Psoas muscle (tissue), 8 donors: ENCODE data around the gene PCDHB16. TPM values are rescaled to one million over a fixed set of nuclear protein-coding genes. Genes with fewer than 3 reads are reported as not detected.
A peak's percentile ranks its signal among the peaks of the same experiment; 100 is the strongest.
"Not testable (repeated sequence)": the region's sequence is repeated elsewhere in the genome, so short reads cannot be mapped to it uniquely, and the experiment has no call there.

Source experiments
- ATAC-seq, 4 donors: fragments of 200-7000 bp; cut with Tn5 transposase; one replicate each; pipeline ENCODE4 v1.9.1; 2020; ENCODE audit warnings: moderate library complexity in 3 of 4, mild to moderate bottlenecking in 2 of 4
- DNase-seq, 2 donors: peaks; one replicate each; pipeline ENCODE4 v3.0.0-alpha.2; 2020
- H3K27ac ChIP-seq: fragments of 200-600 bp; one replicate; pipeline ENCODE4 v1.8.0; 2022
- H3K27me3 ChIP-seq, 3 donors: fragments of 200-600 bp in 1 of 3; one replicate each; pipeline versions ENCODE4 v1.6.1 to v1.8.0; 2013 to 2022; ENCODE audit warnings: low read length in 2 of 3, mild to moderate bottlenecking in 2 of 3, moderate library complexity in 1 of 3; ENCODE audit not compliant: insufficient read depth in 3 of 3
- H3K36me3 ChIP-seq, 2 donors: fragments of 200-600 bp in 1 of 2; one replicate each; pipeline versions ENCODE4 v1.6.1 to v1.8.0; 2013 to 2022; ENCODE audit warnings: low read depth in 1 of 2, mild to moderate bottlenecking in 1 of 2, moderate library complexity in 1 of 2; ENCODE audit not compliant: insufficient read depth in 1 of 2
- H3K4me1 ChIP-seq: fragments of 200-600 bp; one replicate; pipeline ENCODE4 v1.8.0; 2022
- H3K4me3 ChIP-seq: fragments of 200-600 bp; one replicate; pipeline ENCODE4 v1.8.0; 2022; ENCODE audit warnings: mild to moderate bottlenecking
- H3K9me3 ChIP-seq: fragments of 200-600 bp; one replicate; pipeline ENCODE4 v1.8.0; 2022
- WGBS, 3 donors: extraction: QIAGEN DNeasy Blood & Tissue Kit; methylation state at CpG; one replicate each; pipeline versions ENCODE4 v1.1.6 to v1.1.7; 2013; 5-methylcytosine and 5-hydroxymethylcytosine counted together
- intact Hi-C, 2 donors: fragments of 100-400 bp; cut with DNase I; formaldehyde crosslinking; loops; one replicate each; pipeline versions ENCODE4 v1.11.0 to v1.14.2; 2022
- polyA plus RNA-seq, 3 donors: library from polyadenylated mRNA; stranded (reverse); fragments of 200-250 nt; gene quantifications; one replicate each; pipeline ENCODE4 v1.2.3, GENCODE V29; 2013
- total RNA-seq, 4 donors: library from RNA; stranded (reverse); fragmentation: NEBNext Ultra II Directional in 2 of 4; extraction: Animal tissue kit (Norgen Biotek cat#: 25700) in 2 of 4; gene quantifications; one replicate each; pipeline versions ENCODE4 v1.2.1 to v1.2.4, GENCODE V29; 2021 to 2023
- TF ChIP-seq, protein P1 (sequence below): fragments of 200-600 bp; IDR thresholded peaks from one replicate; pipeline ENCODE4 v1.8.0; 2022; ENCODE audit warnings: antibody characterized with exemption
- donor health status: healthy with polysubstance abuse.
- donor health status: DM: no; HTN: no; CAD: no; lungs with moderate emphysema.
- donor health status: Bipolar disorder and iron deficiency.
- donor health status: healthy.
- donor health status: DM: yes; HTN: yes; CAD: no.
- donor health status: DM: no; HTN: no; CAD: no.
- donor health status: DM: no; HTN: no; CAD: no.
- donor health status: DM: yes; HTN: yes; CAD: no.

Gene PCDHB16
- total and polyA plus RNA-seq, 7 donors, result 0.22 to 0.94 (median 0.56) TPM

DNA sequence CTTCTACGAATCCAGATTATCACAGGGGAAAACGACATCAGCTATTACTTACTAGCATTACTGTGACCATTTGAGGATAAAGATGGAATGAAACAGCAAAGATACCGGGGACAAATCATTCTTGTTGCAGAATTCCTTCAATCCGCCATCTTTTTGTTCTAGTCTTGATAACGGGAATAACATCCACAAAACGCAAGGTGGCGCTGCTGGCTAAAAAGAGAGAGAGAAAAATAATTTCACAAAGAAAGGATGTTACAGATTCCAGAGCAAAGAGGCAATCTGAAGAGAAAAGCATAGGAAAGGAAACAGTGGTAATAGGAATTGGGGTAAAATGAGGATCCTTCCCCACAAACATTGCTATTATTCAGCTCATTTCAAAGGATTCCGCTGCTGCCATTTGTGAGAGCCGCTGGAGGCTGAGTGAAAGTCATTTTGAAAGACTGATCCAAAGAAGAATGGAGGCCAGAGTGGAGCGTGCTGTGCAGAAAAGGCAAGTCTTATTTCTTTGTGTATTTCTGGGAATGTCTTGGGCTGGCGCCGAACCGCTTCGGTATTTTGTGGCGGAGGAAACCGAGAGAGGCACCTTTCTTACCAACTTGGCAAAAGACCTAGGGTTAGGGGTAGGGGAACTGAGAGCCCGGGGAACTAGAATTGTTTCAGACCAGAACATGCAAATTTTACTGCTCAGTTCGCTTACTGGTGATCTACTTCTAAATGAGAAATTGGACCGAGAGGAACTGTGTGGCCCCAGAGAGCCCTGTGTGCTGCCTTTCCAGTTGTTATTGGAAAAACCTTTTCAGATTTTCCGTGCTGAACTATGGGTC lies 9.6 kb upstream of the PCDHB16 start, which contains the start of gene PCDHB7:
TSS of gene PCDHB7 (plus strand) at position 264 of the 824 bp plus-strand sequence. CDS start at position 456, 192 bp downstream.
- ATAC-seq, result no peak
- intact Hi-C loops, result no loop called here
- TF ChIP-seq, protein P1, sequence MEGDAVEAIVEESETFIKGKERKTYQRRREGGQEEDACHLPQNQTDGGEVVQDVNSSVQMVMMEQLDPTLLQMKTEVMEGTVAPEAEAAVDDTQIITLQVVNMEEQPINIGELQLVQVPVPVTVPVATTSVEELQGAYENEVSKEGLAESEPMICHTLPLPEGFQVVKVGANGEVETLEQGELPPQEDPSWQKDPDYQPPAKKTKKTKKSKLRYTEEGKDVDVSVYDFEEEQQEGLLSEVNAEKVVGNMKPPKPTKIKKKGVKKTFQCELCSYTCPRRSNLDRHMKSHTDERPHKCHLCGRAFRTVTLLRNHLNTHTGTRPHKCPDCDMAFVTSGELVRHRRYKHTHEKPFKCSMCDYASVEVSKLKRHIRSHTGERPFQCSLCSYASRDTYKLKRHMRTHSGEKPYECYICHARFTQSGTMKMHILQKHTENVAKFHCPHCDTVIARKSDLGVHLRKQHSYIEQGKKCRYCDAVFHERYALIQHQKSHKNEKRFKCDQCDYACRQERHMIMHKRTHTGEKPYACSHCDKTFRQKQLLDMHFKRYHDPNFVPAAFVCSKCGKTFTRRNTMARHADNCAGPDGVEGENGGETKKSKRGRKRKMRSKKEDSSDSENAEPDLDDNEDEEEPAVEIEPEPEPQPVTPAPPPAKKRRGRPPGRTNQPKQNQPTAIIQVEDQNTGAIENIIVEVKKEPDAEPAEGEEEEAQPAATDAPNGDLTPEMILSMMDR, result peak; percentile 32
- Histone ChIP-seq H3K4me3 (peak within 1 kb of the TSS; percentile 31), H3K27ac (no peak within 1 kb of the TSS), H3K9me3 (peaks cover 2% of the 10 kb centered on the region), H3K36me3 (no peaks in the 10 kb centered on the region), H3K4me1 (no peaks in the 10 kb centered on the region), H3K27me3 (peaks cover 0 to 40% (median 7%) of the 10 kb centered on the region in 3 donors)
- 17 to 31% (median 26%) methylated on average over 20 of the region's 20 CpGs for WGBS, 3 donors
- DNase-seq, result no peak

DNA sequence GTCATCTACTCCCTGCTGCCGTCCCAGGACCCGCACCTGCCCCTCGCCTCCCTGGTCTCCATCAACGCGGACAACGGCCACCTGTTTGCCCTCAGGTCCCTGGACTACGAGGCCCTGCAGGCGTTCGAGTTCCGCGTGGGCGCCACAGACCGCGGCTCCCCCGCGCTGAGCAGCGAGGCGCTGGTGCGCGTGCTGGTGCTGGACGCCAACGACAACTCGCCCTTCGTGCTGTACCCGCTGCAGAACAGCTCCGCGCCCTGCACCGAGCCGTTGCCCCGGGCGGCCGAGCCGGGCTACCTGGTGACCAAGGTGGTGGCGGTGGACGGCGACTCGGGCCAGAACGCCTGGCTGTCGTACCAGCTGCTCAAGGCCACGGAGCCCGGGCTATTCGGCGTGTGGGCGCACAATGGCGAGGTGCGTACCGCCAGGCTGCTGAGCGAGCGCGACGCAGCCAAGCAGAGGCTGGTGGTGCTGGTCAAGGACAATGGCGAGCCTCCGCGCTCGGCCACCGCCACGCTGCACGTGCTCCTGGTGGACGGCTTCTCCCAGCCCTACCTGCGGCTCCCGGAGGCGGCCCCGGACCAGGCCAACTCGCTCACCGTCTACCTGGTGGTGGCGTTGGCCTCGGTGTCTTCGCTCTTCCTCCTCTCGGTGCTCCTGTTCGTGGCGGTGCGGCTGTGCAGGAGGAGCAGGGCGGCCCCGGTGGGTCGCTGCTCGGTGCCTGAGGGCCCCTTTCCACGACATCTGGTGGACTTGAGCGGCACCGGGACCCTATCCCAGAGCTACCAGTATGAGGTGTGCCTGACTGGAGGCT lies 7.7 kb upstream of the PCDHB16 start:
- intact Hi-C loops, result loop anchor here in 1 of 2 donors (5.0 kb wide), 1 partner anchor 1152 kb away; no protein-coding TSS in a partner anchor
- peaks cover 0 to 43% (median 4%) of the 10 kb centered on the region in 3 donors for H3K27me3 ChIP-seq
- H3K36me3 ChIP-seq, H3K4me3 ChIP-seq, H3K27ac ChIP-seq, ATAC-seq, H3K9me3 ChIP-seq, DNase-seq, H3K4me1 ChIP-seq: not testable (repeated sequence)
- 32 to 43% (median 39%) methylated on average over 52 to 79 of the region's 79 CpGs for WGBS, 3 donors

DNA sequence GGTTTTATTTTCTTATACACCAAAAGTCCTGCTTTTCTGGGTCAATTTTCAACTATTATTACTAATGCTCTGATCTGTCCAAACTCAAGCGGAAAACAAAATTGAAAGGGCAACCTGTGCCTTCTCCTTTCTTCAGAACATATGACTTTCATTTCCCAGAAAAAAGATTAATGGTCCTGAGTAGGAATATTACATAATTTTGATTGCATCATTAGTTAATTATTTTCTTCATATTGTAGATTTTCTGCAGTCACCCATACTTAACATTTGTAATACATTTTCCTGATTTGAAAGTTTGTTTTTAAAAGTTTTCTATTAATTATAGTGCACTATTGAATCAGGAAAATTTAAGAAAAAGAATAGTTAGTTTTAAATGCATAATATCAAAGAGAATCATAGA lies 6.3 kb upstream of the PCDHB16 start:
- no peaks in the 10 kb centered on the region for H3K36me3 ChIP-seq
- no peak for DNase-seq
- peaks cover 0 to 55% (median 7%) of the 10 kb centered on the region in 3 donors for H3K27me3 ChIP-seq
- H3K4me3 ChIP-seq, result no peak overlapping the region
- intact Hi-C loops, result loop anchor here in 1 of 2 donors (5.0 kb wide), 1 partner anchor 1154 kb away; no protein-coding TSS in a partner anchor
- peaks cover 2% of the 10 kb centered on the region for H3K9me3 ChIP-seq
- no peak for ATAC-seq
- 60 to 75% (median 65%) methylated on average over 1 of the region's 1 CpG for WGBS, 3 donors
- no peaks in the 10 kb centered on the region for H3K4me1 ChIP-seq
- H3K27ac ChIP-seq, result no peak overlapping the region
- TF ChIP-seq, protein P1, result no peak

DNA sequence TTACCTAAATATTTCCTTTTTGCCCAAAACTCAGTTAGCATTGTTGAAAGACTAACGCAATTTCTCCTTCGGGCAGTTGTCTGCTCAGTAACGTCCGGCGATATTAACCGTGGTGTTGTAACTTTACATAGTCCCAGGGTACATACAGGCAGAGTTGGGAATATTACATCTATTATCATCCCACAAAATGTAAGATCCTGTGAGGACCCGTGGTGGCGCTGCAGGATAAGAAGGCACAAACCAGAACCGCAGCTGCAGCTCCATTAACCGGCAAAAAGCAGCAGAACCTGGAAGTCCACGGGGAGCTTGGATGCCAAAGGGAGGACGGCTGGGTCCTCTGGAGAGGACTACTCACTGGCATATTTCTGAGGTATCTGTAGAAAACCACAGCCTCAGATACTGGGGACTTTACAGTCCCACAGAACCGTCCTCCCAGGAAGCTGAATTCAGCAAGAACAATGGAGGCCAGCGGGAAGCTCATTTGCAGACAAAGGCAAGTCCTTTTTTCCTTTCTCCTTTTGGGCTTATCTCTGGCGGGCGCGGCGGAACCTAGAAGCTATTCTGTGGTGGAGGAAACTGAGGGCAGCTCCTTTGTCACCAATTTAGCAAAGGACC lies 4.5 kb upstream of the PCDHB16 start, which contains the start of gene PCDHB8:
TSS of gene PCDHB8 (plus strand) at position 214 of the 615 bp plus-strand sequence. CDS start at position 459, 245 bp downstream.
- not testable (repeated sequence) for ATAC-seq

DNA sequence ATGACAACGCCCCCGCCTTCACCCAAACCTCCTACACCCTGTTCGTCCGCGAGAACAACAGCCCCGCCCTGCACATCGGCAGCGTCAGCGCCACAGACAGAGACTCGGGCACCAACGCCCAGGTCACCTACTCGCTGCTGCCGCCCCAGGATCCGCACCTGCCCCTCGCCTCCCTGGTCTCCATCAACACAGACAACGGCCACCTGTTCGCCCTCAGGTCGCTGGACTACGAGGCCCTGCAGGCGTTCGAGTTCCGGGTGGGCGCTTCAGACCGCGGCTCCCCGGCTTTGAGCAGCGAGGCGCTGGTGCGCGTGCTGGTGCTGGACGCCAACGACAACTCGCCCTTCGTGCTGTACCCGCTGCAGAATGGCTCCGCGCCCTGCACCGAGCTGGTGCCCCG lies 2.8 kb upstream of the PCDHB16 start:
- Histone ChIP-seq H3K9me3 (peaks cover 15% of the 10 kb centered on the region), H3K27me3 (peaks cover 0 to 66% (median 7%) of the 10 kb centered on the region in 3 donors)
- ATAC-seq, H3K36me3 ChIP-seq, H3K27ac ChIP-seq, H3K4me3 ChIP-seq, DNase-seq, H3K4me1 ChIP-seq: not testable (repeated sequence)
- WGBS, 3 donors, result 35 to 43% (median 40%) methylated on average over 18 to 35 of the region's 39 CpGs
- intact Hi-C loops, result loop anchor here in 1 of 2 donors (5.0 kb wide), 1 partner anchor 1157 kb away; no protein-coding TSS in a partner anchor

More for the DNA sequence above, 4.5 kb upstream of the PCDHB16 start, which contains the start of gene PCDHB8:
- not testable (repeated sequence) for H3K4me1 ChIP-seq, H3K4me3 ChIP-seq, H3K27ac ChIP-seq, H3K36me3 ChIP-seq, DNase-seq
- 24 to 27% (median 25%) methylated on average over 12 to 14 of the region's 18 CpGs for WGBS, 3 donors
- H3K9me3 ChIP-seq, result peaks cover 12% of the 10 kb centered on the region
- intact Hi-C loops, result loop anchor here in 1 of 2 donors (5.0 kb wide), 1 partner anchor 1155 kb away; no protein-coding TSS in a partner anchor
- H3K27me3 ChIP-seq, result peaks cover 0 to 61% (median 6%) of the 10 kb centered on the region in 3 donors

DNA sequence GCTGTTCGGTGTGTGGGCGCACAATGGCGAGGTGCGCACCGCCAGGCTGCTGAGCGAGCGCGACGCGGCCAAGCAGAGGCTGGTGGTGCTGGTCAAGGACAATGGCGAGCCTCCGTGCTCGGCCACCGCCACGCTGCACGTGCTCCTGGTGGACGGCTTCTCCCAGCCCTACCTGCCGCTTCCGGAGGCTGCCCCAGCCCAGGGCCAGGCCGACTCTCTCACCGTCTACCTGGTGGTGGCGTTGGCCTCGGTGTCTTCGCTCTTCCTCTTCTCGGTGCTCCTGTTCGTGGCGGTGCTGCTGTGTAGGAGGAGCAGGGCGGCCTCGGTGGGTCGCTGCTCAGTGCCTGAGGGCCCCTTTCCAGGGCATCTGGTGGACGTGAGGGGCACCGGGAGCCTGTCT lies 2.3 kb upstream of the PCDHB16 start:
- H3K4me1 ChIP-seq, ATAC-seq, H3K36me3 ChIP-seq, H3K4me3 ChIP-seq, DNase-seq, H3K27ac ChIP-seq: not testable (repeated sequence)
- intact Hi-C loops, result loop anchor here in 1 of 2 donors (5.0 kb wide), 1 partner anchor 1158 kb away; no protein-coding TSS in a partner anchor
- peaks cover 0 to 67% (median 6%) of the 10 kb centered on the region in 3 donors for H3K27me3 ChIP-seq
- 15 to 44% (median 37%) methylated on average over 16 to 32 of the region's 32 CpGs for WGBS, 3 donors
- H3K9me3 ChIP-seq, result peaks cover 13% of the 10 kb centered on the region
